Skin of body (tissue), 2 donors: ENCODE results near the gene ZBP1. TPM values are rescaled to one million over a fixed set of nuclear protein-coding genes. Genes with fewer than 3 reads are reported as not detected.

Experiments used
- DNase-seq: peaks from one replicate; lab custom pipeline; 2025; lab: John Stamatoyannopoulos, UW
- total RNA-seq: library from RNA; depleted of rRNA; stranded (reverse); fragments of >200 nt; gene quantifications from one replicate; pipeline ENCODE4 v1.2.3, GENCODE V29; 2014

The ZBP1 gene
- total RNA-seq, 1 donor from 2014 or later, result 1.5 TPM

DNA sequence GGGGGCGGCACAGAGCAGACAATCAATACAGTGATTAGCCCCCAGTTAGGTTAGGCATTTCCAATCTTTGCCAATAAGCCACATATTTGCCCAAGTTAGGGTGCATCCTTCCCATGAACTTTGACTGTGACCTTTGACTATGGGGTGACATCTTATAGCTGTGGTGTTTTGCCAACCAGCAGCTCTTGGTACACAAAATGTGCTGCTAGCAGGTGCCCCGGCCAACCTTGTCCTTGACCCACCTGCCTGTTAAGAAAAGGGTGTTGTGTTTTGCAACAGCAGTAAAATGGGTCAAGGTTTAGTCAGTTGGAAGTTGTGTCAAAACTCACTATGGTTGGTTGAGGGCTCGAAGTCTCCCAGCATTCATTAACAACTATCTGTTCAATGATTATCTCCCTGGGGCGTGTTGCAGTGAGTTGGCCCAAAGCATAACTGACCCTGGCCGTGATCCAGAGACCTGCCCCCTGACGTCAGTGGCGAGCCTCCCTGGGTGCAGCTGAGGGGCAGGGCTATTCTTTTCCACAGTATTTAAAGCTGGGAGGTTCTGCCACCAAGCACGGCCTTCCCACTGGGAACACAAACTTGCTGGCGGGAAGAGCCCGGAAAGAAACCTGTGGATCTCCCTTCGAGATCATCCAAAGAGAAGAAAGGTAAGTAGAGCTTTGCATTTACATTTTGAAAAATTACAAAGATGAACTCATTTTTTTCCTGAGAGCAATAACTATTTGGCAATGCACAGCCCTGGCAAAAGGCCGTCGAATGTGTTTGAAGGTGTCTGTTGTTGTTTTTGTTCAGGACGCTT, 59.5 kb downstream of the ZBP1 start, which contains the start of gene PCK1:
TSS of gene PCK1 (plus strand) at position 557 of the 802 bp plus-strand sequence. CDS start 302 bp downstream, outside the sequence.
- no peak for DNase-seq

DNA sequence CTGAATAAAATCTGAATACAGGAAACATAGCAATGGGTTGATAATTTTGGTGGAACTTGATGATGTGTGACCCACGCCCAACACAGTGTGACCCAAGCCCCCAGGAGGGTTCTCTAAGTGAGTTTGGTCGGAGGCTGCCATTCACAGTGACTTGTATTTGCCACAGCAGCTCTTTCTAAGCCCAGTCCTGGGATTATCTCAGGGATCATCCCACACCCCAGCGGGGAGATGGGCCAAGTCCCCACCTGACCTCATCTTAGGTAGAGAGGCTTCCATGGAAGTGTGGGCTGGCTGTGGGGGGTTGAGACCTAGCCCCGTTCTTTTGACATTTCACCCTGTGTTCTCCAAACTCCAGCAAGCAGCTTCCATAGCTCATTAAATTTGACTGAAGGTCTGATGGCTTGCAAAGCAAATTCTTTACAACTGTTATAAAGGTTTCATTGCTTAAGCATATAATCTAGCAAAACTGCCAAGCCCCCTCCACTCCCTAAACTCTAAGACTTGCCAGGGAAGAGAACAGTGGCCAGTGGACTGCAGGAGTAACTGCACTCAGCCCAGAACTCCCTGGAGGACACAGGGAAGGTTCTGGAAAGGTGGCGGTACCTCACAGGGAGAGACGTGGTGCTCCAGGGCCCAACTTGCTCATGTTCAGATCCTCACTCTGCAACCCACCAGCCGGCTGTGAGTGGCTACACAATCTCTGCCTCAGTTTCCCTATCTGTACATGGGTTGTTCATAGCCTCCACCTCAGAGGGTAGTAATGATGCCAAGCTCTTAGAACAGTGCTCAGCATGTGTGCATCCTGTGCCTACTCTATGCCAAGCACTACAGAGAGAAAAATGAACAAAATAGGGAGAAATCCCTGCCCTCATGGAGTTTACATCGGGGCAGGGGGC, 60.3 kb downstream of the ZBP1 start:
- DNase-seq, result no peak

DNA sequence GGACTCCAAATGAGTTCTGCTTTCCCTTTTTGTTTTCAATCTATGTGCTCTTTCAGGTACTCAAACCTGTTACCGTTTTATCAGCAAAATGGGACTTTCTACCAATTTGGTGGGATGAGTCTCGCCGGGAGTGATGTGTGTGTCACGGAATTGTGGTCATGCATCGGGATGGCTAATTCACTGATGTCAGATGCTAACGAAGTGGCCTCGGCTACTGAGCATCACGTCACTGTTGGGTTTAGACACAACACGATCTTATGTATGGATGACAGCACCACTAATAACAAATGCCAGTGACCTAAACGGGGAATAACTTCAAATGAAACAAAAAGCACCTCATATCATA, 61.0 kb downstream of the ZBP1 start:
- DNase-seq, result no peak

DNA sequence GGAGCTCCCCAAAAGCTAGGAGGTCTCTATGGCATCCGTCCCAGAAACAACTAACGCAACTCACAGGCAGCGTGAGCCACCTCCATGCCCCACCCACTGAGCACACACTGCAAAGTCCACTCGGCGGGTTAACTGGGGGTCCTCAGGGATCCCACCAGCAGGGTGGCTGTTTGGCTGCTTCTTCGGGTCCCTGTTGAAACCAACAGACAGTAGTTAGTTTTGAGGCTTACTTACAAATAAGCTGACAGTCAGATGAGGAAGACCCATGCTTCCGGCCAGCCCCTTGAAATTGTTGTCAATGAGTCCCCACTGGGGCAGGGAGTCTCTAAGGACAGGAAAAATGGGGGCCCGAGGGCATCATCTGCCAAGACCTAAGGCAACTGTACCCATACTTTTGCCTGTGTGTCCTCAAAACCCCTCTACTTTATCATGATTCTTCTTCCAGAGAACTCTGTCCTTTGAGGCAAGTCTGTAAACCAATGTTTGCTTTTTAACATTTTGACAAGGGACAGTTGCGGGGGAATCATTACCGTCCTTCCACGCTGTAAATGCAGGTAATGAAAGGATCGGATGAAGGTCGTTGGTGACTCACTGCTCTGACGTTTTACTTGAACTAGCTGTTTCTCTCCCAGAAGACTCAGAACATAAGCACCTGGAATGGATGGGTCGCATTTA, 61.5 kb downstream of the ZBP1 start:
- DNase-seq, result no peak

DNA sequence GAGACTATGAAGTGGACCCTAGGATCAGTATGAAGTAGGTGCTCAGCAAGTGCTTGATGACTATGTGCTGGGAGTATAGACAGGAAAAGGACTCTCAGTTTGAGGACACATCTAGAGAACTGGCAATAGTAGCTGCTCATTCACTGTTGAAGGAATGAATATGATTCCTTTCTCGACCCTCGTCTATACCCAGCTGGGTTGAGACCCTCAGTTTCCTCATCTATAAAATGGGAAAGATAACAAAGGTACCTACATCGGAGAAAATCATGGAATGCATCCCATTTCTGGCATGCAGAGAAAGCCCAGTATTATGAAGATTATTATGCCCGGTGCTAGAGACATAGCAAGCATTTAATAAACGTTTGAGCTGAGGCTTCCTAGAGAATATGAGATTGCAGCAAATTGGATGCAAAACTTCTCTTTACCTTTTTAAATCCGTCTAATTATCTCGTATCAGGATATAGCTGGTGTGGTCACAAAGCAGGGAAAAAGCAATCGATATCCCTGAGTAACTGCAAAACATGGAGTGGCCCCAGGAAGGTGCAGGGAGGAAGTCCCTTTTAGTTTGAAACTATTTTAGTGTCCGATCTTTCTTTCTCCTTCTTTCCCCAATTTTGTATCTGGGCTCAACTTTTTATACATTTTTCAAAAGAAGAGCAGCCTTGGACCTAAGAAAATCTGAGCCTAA, 62.2 kb downstream of the ZBP1 start:
- DNase-seq, result no peak

DNA sequence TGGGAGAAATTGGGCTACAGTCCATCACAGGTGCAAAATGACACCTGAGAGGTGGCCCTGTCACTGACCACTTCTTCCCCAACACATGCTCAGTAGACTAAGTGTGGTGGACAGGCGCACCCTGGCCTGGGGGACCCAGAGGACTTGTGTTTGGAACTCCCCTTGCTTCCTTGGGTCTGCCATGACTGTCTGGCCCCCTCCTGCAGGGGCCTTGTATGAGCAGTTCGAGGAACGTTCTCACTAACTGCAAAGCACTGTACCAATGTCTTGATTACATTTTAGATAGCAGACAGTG, 63.3 kb downstream of the ZBP1 start:
- no peak for DNase-seq

DNA sequence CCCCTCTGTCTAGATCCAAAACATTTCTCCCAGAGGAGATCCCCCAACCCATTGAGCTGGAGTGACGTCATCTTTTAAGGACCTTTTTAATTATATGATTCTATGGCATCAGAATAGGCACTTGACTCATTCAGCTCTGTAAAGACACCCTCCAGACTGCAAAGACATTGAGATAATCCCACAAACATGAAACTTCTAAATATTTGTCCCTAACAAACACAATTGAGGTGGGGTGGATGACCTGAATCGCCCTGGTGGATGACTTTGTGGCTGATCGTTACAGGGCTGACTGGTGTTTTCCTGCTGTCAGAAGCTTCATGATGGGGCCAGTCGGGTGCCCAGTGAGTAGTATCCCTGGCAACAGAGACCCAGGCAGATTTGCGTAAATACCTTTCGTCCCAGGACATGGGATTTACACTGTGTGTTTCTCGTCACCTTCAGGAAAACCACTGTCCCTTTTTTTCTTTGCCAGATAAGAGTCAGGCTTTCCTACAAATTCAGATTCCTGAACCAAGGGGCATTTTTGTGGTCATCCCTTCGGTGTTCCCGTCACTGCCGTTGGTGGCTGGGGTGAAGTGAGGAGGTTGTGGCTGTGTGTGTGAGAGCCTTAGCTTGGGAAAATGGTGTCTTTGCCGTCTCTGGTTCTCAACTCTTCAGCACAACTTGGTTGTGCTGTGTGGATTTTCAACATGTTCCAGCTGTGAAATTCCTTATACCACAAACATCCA, 64.6 kb downstream of the ZBP1 start:
- no peak for DNase-seq

Other genes with a start within 250 kb of the ZBP1 start
- gene RBM38, start 229.0 kb downstream of the ZBP1 start, total RNA-seq, result 28.5 TPM
- gene CTCFL, start 95.3 kb downstream of the ZBP1 start, total RNA-seq, result 0.10 TPM
- gene PCK1, start 59.3 kb downstream of the ZBP1 start, total RNA-seq, result 51.4 TPM
- 11.7 TPM for gene PMEPA1, start 89.6 kb upstream of the ZBP1 start, total RNA-seq